GM15510 (cell line): ENCODE data around the gene C18orf63.

Source experiments
- POLR2A ChIP-seq: IDR thresholded peaks from 3 replicates; pipeline ENCODE4 v1.6.1; 2011; ENCODE audit warnings: borderline replicate concordance; ENCODE audit not compliant: insufficient read length; ENCODE audit errors: extremely low read depth

Gene C18orf63

DNA sequence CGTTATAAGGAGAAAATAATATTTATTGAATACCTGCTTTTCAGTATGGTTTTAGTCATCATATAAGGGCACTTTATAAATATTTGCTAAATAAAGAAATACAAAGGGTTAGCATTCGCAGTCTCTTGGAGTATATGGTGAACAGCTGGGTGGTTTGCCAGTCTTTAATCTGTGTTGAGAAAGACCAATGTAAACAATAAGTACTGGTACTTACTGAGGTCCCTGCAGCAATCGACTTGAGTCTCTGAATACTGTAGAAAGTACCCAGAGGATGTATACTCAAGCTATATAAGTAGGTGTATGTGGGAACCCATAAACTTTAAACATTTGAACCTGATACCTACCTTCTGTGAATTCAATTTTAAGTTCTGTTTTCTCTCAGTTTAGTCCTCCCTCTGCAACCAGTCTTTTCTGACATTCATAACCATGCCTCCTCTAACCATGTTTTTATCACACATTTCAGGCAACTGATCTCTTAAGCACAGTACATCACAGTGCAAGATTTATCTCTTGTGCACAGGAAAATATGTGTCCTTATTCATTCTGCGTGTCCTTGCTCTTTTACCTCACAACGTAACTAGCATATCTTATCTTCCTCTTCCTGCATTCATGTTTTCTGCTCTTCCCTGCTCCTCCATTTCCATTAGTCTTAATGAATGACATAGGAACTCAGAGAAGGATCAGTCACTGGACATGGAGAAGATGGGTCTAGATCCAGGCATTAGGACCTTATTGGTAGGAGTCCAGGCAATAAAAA lies 21.7 kb downstream of the C18orf63 start:
- no peak for TF ChIP-seq POLR2A

DNA sequence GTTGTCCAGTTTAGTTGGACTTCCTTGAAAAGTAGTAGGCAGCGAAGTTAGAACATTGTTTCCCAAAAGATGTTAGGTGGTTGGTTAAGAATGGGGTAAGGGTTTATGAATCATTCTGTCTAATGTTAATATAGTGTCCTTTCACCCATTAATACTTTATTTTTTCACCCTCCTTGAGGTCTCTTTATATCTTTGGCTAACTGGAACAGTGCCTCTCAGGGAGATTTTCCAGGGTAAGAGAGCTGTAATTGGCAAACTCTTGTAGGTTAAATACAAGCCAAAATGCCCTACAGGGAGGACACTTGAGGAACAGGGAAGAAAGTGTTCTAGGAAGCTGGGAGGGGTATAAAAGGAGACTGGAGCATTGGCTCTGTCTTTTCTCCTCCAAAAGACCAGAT lies 22.3 kb downstream of the C18orf63 start:
- TF ChIP-seq POLR2A: no peak

DNA sequence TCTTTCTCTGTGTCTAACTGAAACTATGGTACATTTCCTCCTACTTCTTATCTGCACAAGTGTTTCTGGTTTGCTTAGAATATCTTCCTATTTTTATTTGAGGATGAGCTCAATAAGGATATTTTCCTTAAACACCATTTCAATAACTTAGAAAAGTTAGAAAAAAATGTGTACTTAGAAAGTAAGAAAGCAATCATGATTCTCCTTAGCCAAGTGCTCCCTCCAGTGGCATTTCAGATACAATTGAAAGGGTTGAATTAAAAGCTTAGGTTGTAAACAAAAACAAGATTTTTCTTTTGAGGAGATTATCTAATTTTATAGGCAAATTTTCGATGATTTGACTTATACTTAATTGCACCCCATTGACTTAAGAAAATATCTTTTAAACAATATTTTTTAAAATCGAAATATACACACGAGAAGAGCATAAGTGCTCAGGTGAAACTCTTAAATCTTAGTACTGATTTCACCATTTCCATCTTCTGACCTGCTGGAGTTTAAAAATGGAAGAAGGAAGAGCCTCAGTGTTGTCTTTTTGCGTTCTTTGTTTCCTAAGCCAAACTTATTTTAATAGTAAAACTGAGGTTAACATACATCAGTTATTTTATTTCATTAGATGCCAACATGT lies 26.9 kb downstream of the C18orf63 start:
- TF ChIP-seq POLR2A: no peak

DNA sequence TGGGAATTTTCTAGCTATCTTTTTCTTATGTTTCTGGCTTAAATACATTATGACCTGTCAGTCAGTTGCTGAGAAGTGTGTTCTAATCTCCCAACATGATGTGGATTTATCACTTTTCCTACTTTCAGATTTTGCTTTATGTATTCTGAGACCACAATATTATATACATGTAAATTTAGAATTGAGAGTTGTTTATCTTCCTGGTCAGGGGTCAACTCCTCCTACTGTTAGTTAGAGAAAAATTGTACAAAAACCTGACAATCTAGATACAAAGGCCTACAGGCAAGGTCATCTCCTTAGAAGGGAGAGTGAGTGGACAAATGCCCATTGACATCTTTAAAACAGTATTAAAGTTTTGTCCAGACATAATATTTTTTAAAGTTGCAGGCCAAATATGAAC lies 30.6 kb downstream of the C18orf63 start:
- no peak for TF ChIP-seq POLR2A

DNA sequence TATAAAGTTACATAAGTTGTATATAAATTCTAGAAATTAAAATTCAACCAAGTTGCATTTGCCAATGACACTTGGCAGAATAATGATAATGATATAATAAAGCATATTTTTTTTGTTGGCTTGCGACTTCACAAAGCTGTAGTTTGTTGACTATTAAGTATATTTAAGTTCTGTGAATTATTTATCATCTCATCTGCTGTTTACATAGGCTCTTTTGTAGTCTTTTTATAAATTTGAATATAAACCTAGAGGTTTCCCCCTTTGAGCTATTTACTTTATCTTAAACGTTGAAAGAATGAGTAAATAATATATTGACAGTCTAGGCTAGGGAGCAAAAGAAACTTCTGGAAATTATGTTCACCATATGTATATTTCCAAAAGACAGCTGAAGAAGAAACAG lies 32.9 kb downstream of the C18orf63 start:
- no peak for TF ChIP-seq POLR2A

DNA sequence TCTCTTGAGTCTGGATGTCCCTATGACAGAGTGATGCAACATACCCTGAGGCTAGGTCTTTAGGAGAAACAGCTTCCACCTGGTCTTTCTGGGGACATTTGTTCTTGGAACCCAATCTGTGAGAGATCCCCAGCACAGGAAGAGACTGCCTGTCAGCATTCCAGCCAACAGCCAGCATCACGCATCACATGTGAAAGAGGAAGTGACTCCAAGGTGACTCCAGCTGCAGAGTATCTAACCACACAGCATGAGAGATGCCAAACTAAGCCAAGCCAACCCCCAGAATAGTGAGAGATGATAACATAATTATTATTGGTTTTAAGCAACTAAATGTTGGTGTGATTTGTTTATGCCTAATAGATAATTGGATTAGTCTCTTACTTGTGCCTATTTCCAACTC lies 35.7 kb downstream of the C18orf63 start:
- no peak for TF ChIP-seq POLR2A

DNA sequence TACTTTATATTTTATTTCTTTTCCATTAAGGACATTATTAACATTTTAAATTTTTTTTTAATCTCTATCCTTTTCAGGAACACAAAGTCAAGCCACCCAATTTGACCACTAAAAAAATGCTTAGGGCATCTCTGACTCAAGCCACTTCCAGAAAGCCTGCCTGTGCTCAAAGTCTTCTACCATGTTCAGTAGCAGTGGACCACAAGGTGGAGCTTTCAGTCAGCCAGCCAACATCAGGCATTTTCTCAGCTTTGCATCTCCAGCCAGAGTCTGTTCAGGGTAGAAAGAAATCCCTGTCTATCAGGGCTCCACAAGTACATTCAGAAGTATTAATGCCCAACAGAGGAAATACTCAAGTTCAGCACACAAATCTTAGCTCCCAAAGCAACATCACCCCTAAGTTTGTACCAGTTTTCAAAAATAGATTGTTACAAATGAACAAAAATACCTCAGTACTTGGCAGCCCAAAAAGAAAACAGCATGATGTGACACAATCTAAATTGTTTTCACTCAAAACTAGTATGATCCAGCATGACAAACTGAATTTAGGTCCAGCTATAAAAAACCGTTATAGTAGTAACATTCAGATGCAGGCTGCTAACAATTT lies 37.6 kb downstream of the C18orf63 start:
- no peak for TF ChIP-seq POLR2A

DNA sequence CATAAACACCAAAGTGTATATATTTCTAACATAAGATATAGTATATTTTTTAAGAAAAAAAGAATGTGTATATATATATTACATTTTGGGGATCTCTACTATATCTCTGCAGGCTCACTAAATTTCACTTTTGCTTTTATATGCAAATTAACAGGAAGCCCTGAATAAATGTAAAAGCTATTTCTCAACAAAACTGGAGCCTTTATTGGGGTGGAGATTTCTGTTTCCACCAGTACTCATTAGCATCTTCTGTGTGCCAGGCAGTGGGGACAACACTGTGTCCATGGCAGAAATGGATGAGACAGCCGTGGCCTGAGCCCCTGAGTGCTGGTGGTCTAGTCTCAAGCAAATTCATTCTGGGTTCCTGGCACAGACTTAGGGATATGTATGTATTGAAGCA lies 41.3 kb downstream of the C18orf63 start:
- TF ChIP-seq POLR2A: no peak

DNA sequence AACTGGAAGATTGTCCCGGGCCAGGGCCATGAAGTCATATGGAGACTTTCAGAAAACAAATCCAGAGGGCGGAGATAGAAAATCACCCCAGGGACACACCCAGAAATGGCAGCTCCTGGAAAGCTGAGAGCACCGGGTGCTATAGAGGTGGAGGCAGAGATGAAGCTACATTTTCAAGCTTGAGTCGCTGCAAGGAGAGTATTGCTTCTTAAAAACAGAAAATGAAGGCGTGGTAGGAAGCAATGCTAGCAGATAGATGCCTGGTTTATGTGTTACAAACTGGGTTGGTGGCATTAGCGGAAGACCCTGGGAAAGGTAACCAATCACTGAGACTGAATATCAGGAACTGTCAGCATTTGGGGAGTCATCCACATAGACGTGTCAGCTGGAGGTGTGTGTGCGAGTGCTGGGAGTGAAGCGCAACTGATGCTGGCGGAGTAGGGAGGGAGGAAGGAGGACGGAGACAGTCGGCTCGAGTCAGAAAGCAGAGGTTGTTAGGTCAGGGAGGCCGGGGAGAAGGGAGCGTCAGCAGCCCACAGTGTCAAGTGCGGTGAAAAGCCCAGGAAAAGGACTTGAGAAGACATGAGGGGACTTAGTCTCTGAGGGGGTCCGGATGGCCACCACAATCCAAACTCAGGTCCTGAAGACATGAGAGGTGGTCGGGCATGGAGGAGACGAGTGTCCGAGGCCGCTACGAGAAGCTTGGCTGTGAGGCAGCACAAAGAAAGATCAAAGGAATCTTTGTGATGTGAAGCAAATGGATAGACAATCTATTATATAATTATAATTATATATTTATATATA lies 45.4 kb downstream of the C18orf63 start:
- TF ChIP-seq POLR2A: no peak

DNA sequence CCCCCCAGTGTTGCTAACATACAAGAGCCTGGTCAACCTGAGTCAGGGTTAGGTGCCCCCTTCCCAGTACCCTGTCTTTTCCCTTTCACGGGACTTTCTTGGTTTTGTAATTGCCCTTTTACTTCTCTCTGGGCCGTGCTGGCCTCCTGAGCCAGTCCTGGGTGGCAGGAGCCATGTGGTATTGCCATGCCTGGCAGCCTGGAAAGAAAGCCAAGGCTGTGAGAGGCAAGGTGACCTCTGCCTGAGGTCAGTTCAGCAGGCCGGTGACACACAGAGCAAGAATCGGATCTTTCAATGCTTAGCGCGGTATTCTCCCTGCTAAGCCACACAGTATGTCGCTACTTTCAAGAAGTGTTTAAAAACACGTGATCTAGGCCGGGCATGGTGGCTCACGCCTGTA lies 52.3 kb downstream of the C18orf63 start:
- TF ChIP-seq POLR2A: no peak

DNA sequence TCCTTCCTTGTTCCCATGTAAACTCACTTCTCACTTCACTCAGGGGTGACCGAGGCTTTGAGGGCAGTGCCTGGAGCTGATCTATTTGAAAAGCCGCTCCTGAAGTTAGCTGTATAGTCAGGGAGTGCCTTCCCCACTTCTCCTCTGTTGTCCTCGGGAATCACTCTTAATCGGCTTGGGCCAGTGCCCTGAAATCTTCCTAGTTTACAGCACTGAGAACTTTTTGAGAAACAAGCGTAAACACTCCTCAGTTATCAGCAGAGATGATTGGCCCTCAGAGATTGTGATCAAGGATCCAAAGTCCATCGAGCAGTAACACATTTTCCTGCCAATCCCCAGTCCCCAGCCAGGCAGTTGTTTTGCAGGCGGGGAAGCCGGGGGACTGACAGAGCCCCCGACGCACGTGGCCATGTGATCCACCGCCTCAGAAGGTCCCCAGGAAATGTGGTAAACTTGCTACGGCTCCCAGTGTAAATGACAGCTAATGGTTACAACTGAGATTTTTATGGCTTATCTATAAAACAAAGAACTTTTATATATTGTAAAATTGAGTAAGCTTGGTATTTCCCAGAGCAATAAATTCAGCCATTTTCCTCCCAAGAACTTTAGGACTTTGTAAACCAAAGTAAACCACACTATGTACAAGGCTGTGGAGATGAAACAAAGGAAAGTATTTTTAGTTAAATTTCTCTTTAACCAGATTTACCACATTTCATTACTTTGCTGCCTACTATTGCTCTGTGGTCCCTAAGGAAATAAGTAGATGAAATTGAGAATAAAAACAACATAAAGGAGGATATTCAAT lies 53.5 kb downstream of the C18orf63 start:
- TF ChIP-seq POLR2A: no peak

DNA sequence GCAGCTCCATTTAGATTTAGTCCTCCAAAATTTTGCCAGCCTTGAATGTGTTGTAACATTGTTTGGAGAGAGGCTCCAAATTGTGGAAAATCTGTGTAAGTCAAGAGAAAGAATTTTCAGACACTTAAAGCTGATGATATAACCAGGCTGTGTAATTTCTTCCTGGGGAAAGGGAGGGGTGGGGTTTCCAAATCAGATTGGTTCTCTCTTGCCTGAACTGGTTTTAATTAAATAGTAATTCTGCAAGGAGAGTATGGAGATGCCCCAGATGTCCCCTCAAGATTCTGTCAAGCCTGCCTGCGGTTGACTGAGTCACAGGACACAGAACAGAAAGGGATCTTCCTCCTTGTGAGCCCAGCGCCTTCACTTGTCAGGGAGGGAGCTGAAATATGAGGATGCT lies 54.5 kb downstream of the C18orf63 start:
- no peak for TF ChIP-seq POLR2A

DNA sequence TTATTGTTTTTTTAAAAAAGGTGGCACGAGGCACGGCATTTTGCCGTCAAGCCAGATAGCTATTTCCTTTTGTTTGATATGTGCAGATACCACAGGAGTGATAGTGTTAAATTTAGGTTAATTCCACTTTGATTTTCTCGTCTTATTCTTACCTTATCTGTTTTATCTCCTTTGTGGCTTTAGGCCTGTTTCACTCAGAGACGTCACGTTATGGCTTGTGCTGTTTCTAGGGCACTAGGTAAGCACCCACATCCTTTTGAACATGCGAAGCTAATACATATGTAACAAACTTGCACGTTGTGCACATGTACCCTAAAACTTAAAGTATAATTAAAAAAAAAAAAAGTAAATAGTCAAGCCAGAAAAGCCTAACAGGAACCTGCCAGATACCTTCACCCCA lies 57.8 kb downstream of the C18orf63 start:
- TF ChIP-seq POLR2A: no peak

DNA sequence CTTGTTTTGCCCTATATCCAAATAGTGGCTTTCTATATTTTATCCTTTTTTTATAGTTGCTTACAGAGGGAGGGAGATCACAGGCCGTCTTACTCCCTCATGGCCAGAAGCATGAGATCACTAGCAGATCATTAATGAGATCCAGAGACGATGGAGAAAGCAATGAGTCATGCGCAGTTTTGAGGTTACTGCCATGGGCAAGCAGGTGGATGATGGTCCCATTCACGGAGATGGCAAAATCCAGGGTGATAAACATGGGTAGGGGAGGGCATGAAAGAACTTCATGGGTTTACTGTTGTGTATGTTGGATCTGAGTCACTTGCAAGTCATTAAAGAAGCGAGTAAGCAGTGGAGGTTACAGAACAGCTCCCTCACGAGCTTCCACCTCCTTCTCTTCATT lies 60.4 kb downstream of the C18orf63 start:
- TF ChIP-seq POLR2A: no peak
